CD4-positive, alpha-beta T cell treated with Interleukin-17A for 4 hours (primary cell): Measurements from ENCODE around the gene ADGRF4.

Source experiments
- DNase-seq: peaks from one replicate; pipeline ENCODE4 v3.0.0-alpha.2; 2020; ENCODE audit warnings: mixed read lengths

ADGRF4 gene

GRCh38 chr6:47686411-47686810 lies 12.0 kb upstream of the ADGRF4 start:
- no peak for DNase-seq

GRCh38 chr6:47687432-47687831 lies 10.9 kb upstream of the ADGRF4 start:
- no peak for DNase-seq

GRCh38 chr6:47690214-47690613 lies 8.2 kb upstream of the ADGRF4 start:
- DNase-seq, result no peak

DNA sequence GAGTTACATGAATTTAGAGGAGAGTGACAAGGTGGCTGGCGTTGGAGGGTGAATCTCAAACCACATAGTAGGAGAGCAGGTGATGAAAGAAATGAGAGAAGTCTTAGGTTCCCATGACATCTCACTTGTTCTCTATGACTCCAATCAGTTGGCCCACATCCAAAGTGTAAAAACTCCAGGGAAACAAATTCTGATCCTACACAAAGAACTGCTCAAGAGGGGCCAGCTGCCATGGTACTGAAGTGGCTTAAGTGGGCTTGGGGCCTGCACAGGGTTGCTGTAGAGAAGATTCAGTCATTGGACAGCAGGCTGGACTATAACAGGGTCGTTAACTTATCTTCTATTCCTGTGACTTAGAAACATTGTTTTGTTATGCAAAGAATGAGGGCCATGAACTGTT lies 7.6 kb upstream of the ADGRF4 start:
- DNase-seq, result no peak

- no peak for DNase-seq
Measured at GRCh38 chr6:47697925-47698324, 455 bp upstream of the ADGRF4 start.

- no peak for DNase-seq
Measured at GRCh38 chr6:47700053-47700452, 1.7 kb downstream of the ADGRF4 start.

DNA sequence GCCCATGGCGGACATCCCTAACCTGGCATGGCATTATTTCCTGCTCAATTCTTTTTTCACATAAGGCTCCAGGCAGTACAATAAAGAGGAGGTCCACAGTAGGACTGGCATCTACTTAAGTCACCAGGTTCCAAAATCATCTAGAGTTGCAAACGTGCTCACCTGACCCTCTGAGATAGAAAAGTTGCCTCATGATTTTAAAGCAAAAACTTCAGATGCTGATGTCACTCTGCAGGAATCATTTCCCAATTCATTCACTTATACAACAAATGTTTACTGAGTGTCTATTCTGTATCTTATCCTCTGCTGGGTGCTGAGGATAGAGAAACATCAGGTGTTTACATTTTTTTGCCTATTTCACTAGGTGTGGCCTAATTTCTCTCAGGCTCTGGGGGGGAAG lies 2.2 kb downstream of the ADGRF4 start:
- DNase-seq, result no peak

DNA sequence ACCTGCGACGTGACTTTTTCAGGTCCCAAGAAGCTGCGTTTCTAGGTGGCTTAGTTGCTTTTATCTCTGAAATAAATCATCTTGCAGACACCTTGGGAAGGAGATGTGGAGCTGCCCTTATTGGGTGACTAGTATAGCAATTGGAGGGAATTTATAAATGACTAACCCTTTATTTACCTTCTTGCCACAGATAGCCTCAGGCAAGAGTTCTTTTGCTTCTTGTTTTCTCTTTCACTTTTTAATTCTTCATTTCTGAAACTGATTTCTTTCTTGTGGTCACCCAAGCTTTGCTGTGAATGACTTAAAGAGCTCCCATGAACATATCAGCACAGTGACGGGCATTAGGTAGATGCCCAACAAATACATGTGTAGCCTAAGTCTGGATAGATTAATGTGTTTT lies 3.0 kb downstream of the ADGRF4 start:
- DNase-seq, result no peak

DNA sequence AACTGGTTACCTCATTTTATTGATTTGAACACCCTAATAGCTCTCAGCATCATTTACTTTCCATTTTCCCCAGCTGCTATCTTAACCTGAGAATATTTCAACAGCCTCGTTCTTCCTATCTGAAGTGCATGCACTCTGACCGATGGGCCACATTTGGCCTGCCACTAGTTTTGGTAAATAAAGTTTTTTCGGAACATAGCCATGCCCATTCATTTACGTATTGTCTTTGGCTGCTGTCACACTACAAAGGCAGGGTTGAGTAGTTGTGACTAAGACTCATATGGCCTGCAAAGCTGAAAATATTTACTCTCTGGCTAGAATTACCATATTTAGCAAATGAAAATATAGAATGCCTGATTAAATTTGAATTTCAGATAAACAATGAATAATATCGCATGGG lies 10.8 kb downstream of the ADGRF4 start:
- DNase-seq, result no peak

DNA sequence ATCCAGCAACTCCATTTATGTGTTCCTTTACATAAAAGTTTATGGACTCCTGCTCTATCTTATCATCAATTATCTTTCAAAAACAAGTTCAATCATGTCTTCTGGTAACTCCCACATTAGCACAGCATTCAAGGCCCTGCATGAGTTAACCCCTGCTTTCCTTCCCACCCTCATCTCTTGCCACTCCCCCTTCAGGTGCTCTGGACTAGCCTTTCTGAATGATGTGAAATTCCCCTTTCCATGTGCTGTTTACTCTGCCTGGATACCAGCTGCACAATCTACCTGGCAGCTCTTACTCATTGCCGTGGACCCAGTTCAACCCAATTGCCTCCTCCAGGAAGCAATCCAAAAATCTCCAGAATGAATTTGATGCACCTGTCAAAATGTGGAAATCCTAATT lies 11.9 kb downstream of the ADGRF4 start:
- DNase-seq, result no peak

DNA sequence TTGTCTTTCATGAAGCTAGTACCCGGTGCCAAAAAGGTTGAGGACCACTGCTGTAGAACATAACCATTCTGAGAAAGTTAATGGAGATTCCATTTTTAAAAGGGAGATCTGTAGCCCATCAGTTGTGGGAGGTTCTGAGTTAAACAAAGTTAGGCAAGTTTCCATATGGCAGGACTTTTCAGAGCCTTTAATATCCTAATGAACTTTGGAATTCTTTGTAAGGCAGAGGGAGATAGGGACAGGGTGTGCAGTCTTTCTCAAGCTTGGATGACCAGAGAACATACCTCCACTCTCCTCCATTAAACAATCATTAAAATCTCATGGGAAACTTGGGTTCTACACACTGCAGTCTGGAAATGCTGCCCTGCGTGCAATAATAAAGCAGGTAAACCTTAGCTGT lies 14.8 kb downstream of the ADGRF4 start:
- DNase-seq, result no peak

DNA sequence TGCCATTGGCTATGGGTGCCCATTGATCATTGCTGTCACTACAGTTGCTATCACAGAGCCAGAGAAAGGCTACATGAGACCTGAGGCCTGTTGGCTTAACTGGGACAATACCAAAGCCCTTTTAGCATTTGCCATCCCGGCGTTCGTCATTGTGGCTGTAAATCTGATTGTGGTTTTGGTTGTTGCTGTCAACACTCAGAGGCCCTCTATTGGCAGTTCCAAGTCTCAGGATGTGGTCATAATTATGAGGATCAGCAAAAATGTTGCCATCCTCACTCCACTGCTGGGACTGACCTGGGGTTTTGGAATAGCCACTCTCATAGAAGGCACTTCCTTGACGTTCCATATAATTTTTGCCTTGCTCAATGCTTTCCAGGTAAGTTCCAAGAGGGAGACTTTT lies 16.4 kb downstream of the ADGRF4 start:
- DNase-seq, result no peak

DNA sequence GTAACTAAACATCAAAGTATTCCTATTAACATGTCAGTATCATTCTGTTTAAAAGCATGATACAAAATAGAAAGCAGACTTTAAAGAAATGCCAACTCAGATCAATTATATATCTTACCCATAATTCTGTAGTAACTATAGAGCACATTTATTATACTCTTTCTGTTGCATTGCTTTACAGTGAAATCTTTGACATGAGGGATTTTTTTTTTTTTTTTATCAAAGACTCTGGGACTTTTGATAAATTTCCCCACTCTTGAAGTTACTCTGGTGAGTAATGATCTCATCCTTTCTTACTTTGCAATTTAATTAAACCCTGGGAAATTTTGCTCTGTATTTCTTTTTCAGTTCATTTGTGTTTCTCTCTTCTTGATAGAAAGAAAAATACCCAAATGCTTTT lies 17.4 kb downstream of the ADGRF4 start:
- no peak for DNase-seq

GRCh38 chr6:47716207-47716606 lies 17.8 kb downstream of the ADGRF4 start:
- DNase-seq, result no peak

GRCh38 chr6:47718571-47718970 lies 20.2 kb downstream of the ADGRF4 start:
- DNase-seq, result no peak

GRCh38 chr6:47721189-47721588 lies 22.8 kb downstream of the ADGRF4 start:
- DNase-seq, result no peak

DNA sequence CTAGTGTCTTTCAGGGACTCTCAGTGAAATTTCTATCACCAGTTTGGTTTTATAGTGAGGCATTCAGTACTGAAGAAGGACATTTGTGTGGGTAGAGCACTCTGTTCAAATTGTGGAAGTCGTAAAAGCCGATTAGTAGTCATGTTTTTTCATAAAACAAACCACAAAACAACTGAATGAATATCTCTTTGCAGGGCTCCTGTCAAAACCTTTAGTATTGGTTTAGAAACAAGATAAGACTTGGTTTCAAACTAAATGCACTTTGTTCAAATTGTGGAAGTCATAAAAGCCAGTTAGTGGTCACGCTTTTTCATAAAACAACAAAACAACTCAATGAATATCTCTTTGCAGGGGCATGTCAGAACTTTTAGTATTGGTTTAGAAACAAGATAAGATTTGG lies 23.8 kb downstream of the ADGRF4 start:
- no peak for DNase-seq

DNA sequence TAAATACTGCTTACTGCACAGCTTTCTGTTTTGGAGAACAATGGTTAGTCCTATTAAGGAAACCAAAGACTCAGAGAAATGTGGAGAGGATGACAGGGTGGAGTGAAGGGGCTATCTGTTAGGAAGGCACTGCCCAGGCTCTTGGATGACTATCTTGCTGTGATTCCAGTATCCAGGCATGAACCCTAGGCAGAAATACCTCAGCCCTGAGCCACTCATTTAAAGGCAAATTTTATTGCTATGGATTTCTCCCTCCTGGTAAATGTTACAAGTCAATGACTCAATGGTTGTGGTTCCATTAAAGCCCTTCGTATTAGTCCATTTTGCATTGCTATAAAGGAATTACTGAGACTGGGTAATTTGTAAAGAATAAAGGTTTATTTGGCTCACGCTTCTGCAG lies 25.9 kb downstream of the ADGRF4 start:
- DNase-seq, result no peak

DNA sequence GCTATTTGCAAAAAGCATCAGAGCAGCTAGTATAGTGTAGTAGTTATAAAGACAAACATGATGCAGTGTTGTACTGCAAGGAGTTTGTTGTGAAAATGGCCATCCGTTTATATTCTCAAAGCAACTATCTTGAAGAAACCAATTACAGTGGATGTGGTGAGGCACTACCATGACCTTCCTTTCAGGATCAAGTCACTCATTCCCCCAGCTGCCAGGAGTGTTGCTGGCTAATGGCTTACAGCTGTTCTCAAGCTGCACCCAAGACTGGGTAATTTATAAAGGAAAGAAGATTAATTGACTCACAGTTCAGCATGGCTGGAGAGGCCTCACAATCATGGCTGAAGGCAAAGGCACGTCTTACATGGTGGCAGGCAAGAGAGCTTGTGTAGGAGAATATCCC lies 29.0 kb downstream of the ADGRF4 start:
- no peak for DNase-seq

GRCh38 chr6:47729019-47729418 lies 30.6 kb downstream of the ADGRF4 start:
- no peak for DNase-seq

DNA sequence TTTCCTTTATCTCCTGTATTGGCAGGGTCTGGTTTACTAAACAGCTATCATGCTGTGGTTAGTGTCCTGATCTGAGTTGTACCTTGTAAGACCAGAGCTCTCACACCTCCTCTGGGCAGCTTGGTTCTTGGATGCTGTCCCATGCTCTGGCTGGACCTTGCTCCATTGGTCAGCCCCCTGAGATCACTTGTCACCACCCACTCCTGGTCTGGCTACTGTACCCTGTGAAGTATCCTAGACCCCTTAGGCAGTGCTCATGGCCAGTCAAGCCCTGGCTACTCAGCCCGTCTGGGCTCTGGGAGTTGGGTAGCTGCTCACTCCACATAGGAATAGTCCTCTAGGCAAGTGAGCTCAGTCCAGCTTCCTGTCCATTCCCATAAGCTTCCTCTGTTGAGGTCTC lies 31.1 kb downstream of the ADGRF4 start:
- DNase-seq, result no peak

GRCh38 chr6:47733879-47734558 lies 35.6 kb downstream of the ADGRF4 start:
- DNase-seq, result peak; percentile 4

GRCh38 chr6:47734831-47735481 lies 36.6 kb downstream of the ADGRF4 start:
- DNase-seq, result no peak

DNA sequence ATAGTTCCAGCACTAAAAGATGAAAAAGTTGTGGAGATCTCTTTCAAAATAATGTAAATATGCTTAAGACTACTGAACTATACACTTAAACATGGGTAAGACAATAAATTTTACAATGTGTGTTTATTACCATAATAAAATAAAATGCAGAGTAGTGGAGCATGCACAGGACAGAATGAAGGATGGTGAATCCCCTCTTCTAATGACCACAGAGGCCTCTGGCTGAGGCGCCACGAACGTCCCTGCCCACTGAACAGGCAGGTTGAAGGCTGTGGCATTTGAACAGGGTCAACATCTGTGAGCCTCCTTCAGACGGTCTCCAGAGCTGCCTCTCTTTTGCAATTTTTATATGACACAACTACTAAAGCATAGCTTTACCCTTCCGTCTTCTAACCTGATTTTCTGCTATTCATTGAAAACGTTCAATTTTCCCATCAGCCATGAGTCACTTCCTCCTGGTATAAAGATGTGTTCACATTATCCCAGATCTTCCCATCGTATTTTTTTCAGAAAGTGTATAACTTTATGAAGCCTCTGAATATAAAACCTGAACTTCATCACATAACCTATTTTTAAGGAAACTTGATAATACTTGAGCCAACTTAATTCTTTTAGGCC lies 37.8 kb downstream of the ADGRF4 start:
- DNase-seq, result no peak

DNA sequence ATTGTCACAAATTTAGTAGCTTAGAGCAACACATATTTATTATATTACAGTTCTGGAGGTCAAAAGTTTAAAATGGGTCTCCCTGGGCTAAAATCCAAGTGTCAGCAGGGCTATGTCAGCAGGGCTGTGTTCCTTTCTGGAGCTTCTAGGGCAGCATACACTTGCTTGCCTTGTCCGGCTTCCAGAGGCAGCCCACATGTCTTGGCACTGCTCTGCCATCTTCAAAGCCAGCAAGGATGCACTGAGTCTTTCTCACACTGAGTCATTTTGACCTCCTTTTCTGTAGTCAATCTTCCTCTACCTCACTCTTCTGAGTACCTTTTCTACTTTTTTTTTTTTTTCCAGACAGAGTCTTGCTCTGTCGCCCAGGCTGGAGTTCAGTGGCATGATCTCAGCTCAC lies 39.0 kb downstream of the ADGRF4 start:
- no peak for DNase-seq
